NT2/D1 (cell line): Measurements from ENCODE around the gene PLTP.

Source experiments
- DNase-seq: peaks from one replicate; pipeline ENCODE4 v3.0.0-alpha.2; 2011; ENCODE audit warnings: low read depth, low spot score
- H3K27me3 ChIP-seq: 2 replicates; pipeline ENCODE4 v1.6.0; 2011; ENCODE audit warnings: mild to moderate bottlenecking; ENCODE audit not compliant: insufficient read length, insufficient read depth
- H3K36me3 ChIP-seq: 2 replicates; pipeline ENCODE4 v1.6.1; 2011; ENCODE audit warnings: mild to moderate bottlenecking, low read length, mixed read lengths; ENCODE audit not compliant: insufficient read depth, insufficient read length
- H3K4me1 ChIP-seq: 2 replicates; pipeline ENCODE4 v1.5.1; 2011; ENCODE audit not compliant: insufficient read depth, insufficient read length
- H3K4me3 ChIP-seq: 2 replicates; pipeline ENCODE4 v1.5.1; 2011; ENCODE audit warnings: low read depth; ENCODE audit not compliant: insufficient read length
- H3K9ac ChIP-seq: 2 replicates; pipeline ENCODE4 v1.6.0; 2011; ENCODE audit warnings: low read depth; ENCODE audit not compliant: insufficient read length
- H3K9me3 ChIP-seq: 2 replicates; pipeline ENCODE4 v1.5.1; 2011; ENCODE audit warnings: mild to moderate bottlenecking, low read length; ENCODE audit not compliant: insufficient read depth
- SUZ12 ChIP-seq: IDR thresholded peaks from 2 replicates; pipeline ENCODE4 v1.6.1; 2011; ENCODE audit not compliant: insufficient read length, insufficient read depth; ENCODE audit errors: extremely low read depth
- YY1 ChIP-seq: IDR thresholded peaks from 2 replicates; pipeline ENCODE4 v1.6.1; 2011; ENCODE audit not compliant: insufficient read length, insufficient read depth
- ZNF274 ChIP-seq: IDR thresholded peaks from 2 replicates; pipeline ENCODE4 v1.6.1; 2011; ENCODE audit warnings: mild to moderate bottlenecking, low read depth, low read length

PLTP gene

GRCh38 chr20:45861221-45862075, 50.5 kb downstream of the PLTP start:
- H3K9ac ChIP-seq, result no peak overlapping the region
- no peaks in the 10 kb centered on the region for H3K27me3 ChIP-seq
- TF ChIP-seq ZNF274 (no peak), SUZ12 (no peak), YY1 (no peak)
- no peaks in the 10 kb centered on the region for H3K9me3 ChIP-seq
- no peak for DNase-seq
- H3K4me3 ChIP-seq, result no peak overlapping the region
- H3K4me1 ChIP-seq, result peaks cover 3% of the 10 kb centered on the region
- H3K36me3 ChIP-seq, result no peaks in the 10 kb centered on the region

- Histone ChIP-seq H3K9ac (no peak overlapping the region), H3K4me1 (peaks cover 3% of the 10 kb centered on the region), H3K9me3 (no peaks in the 10 kb centered on the region), H3K4me3 (no peak overlapping the region), H3K27me3 (no peaks in the 10 kb centered on the region), H3K36me3 (peaks cover 4% of the 10 kb centered on the region)
- no peak for DNase-seq
- TF ChIP-seq ZNF274, result no peak
- TF ChIP-seq YY1, result no peak
- no peak for TF ChIP-seq SUZ12
Observed at GRCh38 chr20:45860560-45861220, 51.3 kb downstream of the PLTP start.

- TF ChIP-seq ZNF274 (no peak), SUZ12 (no peak), YY1 (no peak)
- Histone ChIP-seq H3K9ac (no peak overlapping the region), H3K9me3 (no peaks in the 10 kb centered on the region), H3K4me1 (peaks cover 6% of the 10 kb centered on the region), H3K27me3 (no peaks in the 10 kb centered on the region), H3K36me3 (peaks cover 8% of the 10 kb centered on the region), H3K4me3 (no peak overlapping the region)
- DNase-seq, result no peak
Observed at GRCh38 chr20:45859916-45860315, 52.0 kb downstream of the PLTP start.

- peaks cover 18% of the 10 kb centered on the region for H3K36me3 ChIP-seq
- H3K9ac ChIP-seq, result peak overlapping the region; percentile 66
- H3K27me3 ChIP-seq, result no peaks in the 10 kb centered on the region
- TF ChIP-seq ZNF274 (no peak), YY1 (no peak), SUZ12 (no peak)
- DNase-seq, result no peak
- H3K9me3 ChIP-seq, result no peaks in the 10 kb centered on the region
- peak overlapping the region; percentile 85 for H3K4me3 ChIP-seq
- H3K4me1 ChIP-seq, result peaks cover 12% of the 10 kb centered on the region
Observed at GRCh38 chr20:45857882-45858216, 54.1 kb downstream of the PLTP start.

GRCh38 chr20:45857114-45857881, 54.7 kb downstream of the PLTP start, which contains the start of the genes ACOT8 and ZSWIM3:
TSS of gene ACOT8 (minus strand) at chr20:45857392. CDS start at chr20:45857315, 77 bp downstream.
TSS of gene ZSWIM3 (plus strand) at chr20:45857614. CDS start at chr20:45857826, 212 bp downstream.
- no peaks in the 10 kb centered on the region for H3K9me3 ChIP-seq
- H3K4me3 ChIP-seq, result peak within 1 kb of the TSS; percentile 85
- H3K27me3 ChIP-seq, result no peaks in the 10 kb centered on the region
- peak; percentile 100 for DNase-seq
- H3K9ac ChIP-seq, result peak within 1 kb of the TSS; percentile 91
- peaks cover 12% of the 10 kb centered on the region for H3K4me1 ChIP-seq
- TF ChIP-seq SUZ12, result no peak
- no peak for TF ChIP-seq YY1
- TF ChIP-seq ZNF274, result no peak
- peaks cover 18% of the 10 kb centered on the region for H3K36me3 ChIP-seq

- no peaks in the 10 kb centered on the region for H3K27me3 ChIP-seq
- peaks cover 10% of the 10 kb centered on the region for H3K4me1 ChIP-seq
- no peaks in the 10 kb centered on the region for H3K9me3 ChIP-seq
- peaks cover 21% of the 10 kb centered on the region for H3K36me3 ChIP-seq
- no peak overlapping the region for H3K4me3 ChIP-seq
- H3K9ac ChIP-seq, result no peak overlapping the region
- TF ChIP-seq YY1 (no peak), SUZ12 (no peak), ZNF274 (no peak)
- no peak for DNase-seq
Observed at GRCh38 chr20:45853484-45853883, 58.5 kb downstream of the PLTP start.

- H3K9me3 ChIP-seq, result no peaks in the 10 kb centered on the region
- no peak overlapping the region for H3K4me3 ChIP-seq
- TF ChIP-seq ZNF274, result no peak
- no peak for TF ChIP-seq YY1
- TF ChIP-seq SUZ12, result no peak
- no peak overlapping the region for H3K9ac ChIP-seq
- DNase-seq, result no peak
- H3K4me1 ChIP-seq, result peaks cover 9% of the 10 kb centered on the region
- peaks cover 28% of the 10 kb centered on the region for H3K36me3 ChIP-seq
- H3K27me3 ChIP-seq, result no peaks in the 10 kb centered on the region
Observed at GRCh38 chr20:45852326-45852725, 59.6 kb downstream of the PLTP start.
